ENCODE results near the gene ARL15.
"Not testable (repeated sequence)": the region's sequence is repeated elsewhere in the genome, so short reads cannot be mapped to it uniquely, and the experiment has no call there.

The ARL15 gene

GRCh38 chr5:54062958-54063357 is 247.4 kb downstream of the ARL15 start:
- DNase-seq, result no peak
- TF ChIP-seq CTCF (IDR thresholded peaks at IDR 0.05; ENCODE audit: low read depth, low read length), result no peak
- no peaks in the 10 kb centered on the region for H3K27me3 ChIP-seq
- H3K9me3 ChIP-seq, result no peaks in the 10 kb centered on the region
- H3K36me3 ChIP-seq, result no peaks in the 10 kb centered on the region
- H3K4me1 ChIP-seq, result no peaks in the 10 kb centered on the region
- H3K4me3 ChIP-seq (ENCODE audit: low read depth, low read length), result no peak overlapping the region

- not testable (repeated sequence) for H3K4me1 ChIP-seq; H3K36me3 ChIP-seq; H3K9me3 ChIP-seq; H3K27me3 ChIP-seq; DNase-seq; H3K4me3 ChIP-seq (ENCODE audit: low read depth, low read length)
Measured at GRCh38 chr5:54060919-54061318, 249.5 kb downstream of the ARL15 start.

GRCh38 chr5:54049963-54050362 is 260.4 kb downstream of the ARL15 start:
- Histone ChIP-seq H3K4me3 (ENCODE audit: low read depth, low read length) (no peak overlapping the region), H3K27me3 (no peaks in the 10 kb centered on the region), H3K9me3 (no peaks in the 10 kb centered on the region), H3K36me3 (no peaks in the 10 kb centered on the region), H3K4me1 (no peaks in the 10 kb centered on the region)
- TF ChIP-seq CTCF (IDR thresholded peaks at IDR 0.05; ENCODE audit: low read depth, low read length), result no peak
- DNase-seq, result no peak

GRCh38 chr5:54049144-54049543 is 261.2 kb downstream of the ARL15 start:
- DNase-seq, result no peak
- no peaks in the 10 kb centered on the region for H3K4me1 ChIP-seq
- H3K9me3 ChIP-seq, result no peaks in the 10 kb centered on the region
- no peak for TF ChIP-seq CTCF (IDR thresholded peaks at IDR 0.05; ENCODE audit: low read depth, low read length)
- H3K27me3 ChIP-seq, result no peaks in the 10 kb centered on the region
- H3K36me3 ChIP-seq, result no peaks in the 10 kb centered on the region
- H3K4me3 ChIP-seq (ENCODE audit: low read depth, low read length), result no peak overlapping the region

GRCh38 chr5:54045077-54045792 is 265.1 kb downstream of the ARL15 start:
- H3K9me3 ChIP-seq, result no peaks in the 10 kb centered on the region
- no peak for DNase-seq
- no peaks in the 10 kb centered on the region for H3K4me1 ChIP-seq
- H3K27me3 ChIP-seq, result no peaks in the 10 kb centered on the region
- TF ChIP-seq CTCF (IDR thresholded peaks at IDR 0.05; ENCODE audit: low read depth, low read length), result no peak
- H3K36me3 ChIP-seq, result no peaks in the 10 kb centered on the region
- H3K4me3 ChIP-seq (ENCODE audit: low read depth, low read length), result no peak overlapping the region

- not testable (repeated sequence) for H3K27me3 ChIP-seq; H3K4me3 ChIP-seq (ENCODE audit: low read depth, low read length); H3K9me3 ChIP-seq
Measured at GRCh38 chr5:54044276-54044675, 266.1 kb downstream of the ARL15 start.

GRCh38 chr5:54040804-54041203 is 269.6 kb downstream of the ARL15 start:
- no peak for DNase-seq
- no peaks in the 10 kb centered on the region for H3K36me3 ChIP-seq
- no peak for TF ChIP-seq CTCF (IDR thresholded peaks at IDR 0.05; ENCODE audit: low read depth, low read length)
- no peaks in the 10 kb centered on the region for H3K4me1 ChIP-seq
- H3K27me3 ChIP-seq, result no peaks in the 10 kb centered on the region
- H3K4me3 ChIP-seq (ENCODE audit: low read depth, low read length), result no peak overlapping the region
- H3K9me3 ChIP-seq, result no peaks in the 10 kb centered on the region

More at GRCh38 chr5:54044276-54044675, 266.1 kb downstream of the ARL15 start:
- DNase-seq, H3K36me3 ChIP-seq, H3K4me1 ChIP-seq: not testable (repeated sequence)

Measured in BE2C (cell line).